HG03280 (cell line): ENCODE results near the gene TRIO.

Experiments used
- ATAC-seq: cut with Tn5 transposase; IDR thresholded peaks from one replicate; pipeline ENCODE4 v1.9.1; 2021; ENCODE audit warnings: mild to moderate bottlenecking, moderate library complexity; ENCODE audit not compliant: unreplicated experiment

TRIO gene

DNA sequence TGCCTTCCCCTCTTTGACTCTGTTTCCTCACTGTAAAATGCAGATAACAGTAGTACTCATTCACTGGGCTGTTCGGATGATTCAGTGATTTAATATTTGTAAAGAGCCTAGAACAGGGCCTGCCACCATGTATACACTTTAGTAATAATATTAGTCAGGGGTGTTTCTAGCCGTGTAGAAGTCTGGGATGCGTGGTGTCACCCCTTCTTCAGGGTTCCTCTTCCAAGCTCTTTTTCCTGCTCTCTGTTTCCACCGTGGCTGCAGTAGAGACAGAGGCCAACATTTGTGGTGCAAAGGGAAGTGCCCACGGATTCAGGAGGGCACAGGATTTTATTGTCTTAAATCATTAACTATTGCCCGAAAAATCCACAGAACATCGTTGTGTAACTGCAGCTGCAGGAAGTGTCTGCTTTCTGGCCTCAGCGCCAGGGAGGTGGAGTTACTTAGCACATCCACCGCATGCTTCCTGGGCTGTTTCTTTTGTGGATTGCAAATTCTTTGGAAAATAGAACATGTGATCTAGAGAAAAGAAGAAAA is 61.7 kb downstream of the TRIO start:
- no peak for ATAC-seq

GRCh38 chr5:14206028-14206725 is 63.0 kb downstream of the TRIO start:
- no peak for ATAC-seq

- peak; percentile 25 for ATAC-seq
Observed at GRCh38 chr5:14207428-14207827, 64.3 kb downstream of the TRIO start.

GRCh38 chr5:14208071-14209021 is 65.2 kb downstream of the TRIO start:
- peak; percentile 59 for ATAC-seq

DNA sequence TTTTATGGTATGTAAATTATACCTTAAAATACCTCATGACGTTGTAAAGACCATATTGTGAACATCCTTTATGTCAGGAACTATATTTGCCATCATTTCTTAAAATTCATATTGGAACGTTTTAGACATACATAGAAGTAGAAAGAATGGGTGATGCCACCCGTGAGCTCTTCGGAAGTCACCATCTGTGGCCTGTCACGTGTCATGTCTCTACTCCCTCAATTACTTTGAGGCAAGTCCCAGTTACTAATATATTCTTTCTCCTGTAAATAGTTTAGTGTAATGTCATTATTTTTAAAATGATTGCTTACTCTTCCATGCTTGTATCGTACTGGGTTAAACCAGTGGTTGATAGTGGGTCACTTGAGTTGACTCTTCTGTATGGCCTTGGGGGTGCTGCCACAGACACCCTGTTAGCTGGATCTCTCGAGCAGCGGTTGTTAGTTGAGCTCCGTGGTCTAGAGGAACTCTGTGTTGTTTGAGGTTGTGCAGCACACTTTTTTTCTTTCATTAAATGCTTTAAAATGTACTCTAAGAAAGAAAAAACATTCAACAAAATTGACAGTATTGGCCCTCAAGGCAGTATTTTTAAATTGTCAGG is 66.2 kb downstream of the TRIO start:
- ATAC-seq = no peak

DNA sequence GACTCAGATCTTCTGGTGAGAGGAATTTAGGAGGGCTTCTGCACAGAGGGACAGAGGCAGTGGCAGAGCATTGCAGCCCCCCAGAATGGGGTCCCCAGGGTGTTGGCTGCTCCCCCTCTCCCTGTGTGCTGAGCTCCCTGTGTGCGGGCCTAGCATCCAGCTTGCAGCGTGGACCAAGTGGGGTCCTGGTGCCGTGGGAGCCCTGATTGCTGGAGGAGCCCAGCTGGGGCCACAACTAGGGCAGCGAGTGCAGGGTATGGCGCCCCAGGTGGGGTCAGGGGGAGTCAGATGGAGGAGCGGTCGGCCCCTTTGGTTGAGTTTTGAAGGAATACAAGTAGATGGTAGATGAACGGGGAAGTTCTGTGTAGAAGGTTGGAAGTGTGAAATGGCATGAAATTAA is 66.7 kb downstream of the TRIO start:
- ATAC-seq = no peak

DNA sequence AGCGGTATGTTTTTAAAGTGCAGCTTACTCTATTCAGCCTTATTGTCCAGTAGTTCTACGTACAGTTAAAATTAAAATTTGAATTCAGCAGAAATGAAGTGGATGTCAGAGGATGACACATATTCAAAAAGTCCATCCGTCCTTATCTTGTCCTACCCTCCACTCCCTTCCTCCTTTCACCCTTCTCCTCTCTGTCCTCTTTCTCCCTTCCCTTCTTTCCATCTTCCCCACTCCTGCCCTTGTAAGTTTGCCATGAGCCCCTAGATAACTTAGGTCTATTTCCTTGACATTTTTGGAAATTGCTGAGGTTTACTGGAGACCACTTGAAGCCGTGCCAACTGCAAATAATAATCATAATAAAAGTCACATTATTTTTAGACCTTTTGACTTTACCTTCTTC is 67.6 kb downstream of the TRIO start:
- ATAC-seq = no peak

DNA sequence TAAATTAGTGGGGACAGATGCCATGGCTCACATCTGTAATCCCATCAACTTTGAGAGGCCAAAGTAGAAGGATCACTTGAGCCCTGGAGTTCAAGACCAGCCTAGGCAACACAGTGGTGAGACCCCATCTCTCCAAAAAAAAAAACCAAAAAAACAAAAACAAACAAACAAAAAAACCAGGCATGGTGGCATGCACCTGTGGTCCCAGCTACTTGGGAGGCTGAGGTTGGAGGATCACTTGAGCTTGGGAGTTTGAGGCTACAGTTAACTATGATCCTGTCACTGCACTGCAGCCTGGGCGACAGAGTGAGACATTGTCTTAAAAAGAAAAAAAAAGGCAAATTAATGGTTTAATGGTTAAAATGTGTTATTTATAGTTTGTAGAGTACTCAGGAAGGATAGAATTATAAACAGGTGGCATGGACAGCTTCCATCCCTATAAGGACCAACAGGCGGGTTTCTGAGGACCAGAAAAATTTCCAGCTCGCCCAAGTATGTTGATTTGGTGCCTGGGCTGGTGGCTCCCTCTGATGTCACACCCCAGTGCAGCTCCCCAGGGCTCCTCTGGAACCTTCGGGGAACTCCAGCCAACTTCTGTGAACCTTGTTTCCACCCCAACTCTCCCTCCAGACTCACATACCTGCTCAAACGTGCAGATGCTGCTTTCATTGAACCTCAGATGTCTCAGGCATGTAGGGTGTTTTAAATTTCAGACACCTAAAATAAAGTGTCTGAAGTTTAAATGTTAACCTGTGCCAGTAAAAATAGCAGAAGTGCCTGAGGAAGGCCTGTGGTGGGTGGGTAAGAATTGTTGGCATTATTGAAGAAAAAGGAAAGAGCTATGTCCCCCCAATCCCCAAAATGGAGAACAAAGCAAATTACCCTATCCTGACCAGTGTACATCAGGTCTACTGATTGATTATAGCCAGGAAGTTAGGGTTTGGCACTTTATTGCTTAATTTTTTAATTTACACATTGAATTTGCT is 69.0 kb downstream of the TRIO start:
- ATAC-seq = no peak

GRCh38 chr5:14212838-14213237 is 69.7 kb downstream of the TRIO start:
- ATAC-seq = peak; percentile 33

DNA sequence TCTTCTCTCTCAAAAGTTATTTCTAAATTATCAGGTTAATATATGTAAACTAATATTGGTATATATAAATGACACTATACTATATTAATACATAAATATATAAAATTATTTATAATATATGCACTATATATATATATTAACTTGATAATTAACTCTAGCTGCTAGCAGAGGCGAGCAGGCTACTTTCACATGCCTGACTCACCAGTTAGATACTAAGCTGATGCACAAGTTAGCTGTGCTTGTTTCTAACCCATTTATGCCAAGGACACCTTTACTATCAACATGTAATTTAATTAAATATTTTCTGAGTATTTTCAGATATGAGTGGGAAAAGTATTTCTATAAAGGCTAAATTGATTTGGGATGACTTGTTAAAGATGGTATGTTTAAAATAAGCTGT is 70.1 kb downstream of the TRIO start:
- ATAC-seq = no peak

DNA sequence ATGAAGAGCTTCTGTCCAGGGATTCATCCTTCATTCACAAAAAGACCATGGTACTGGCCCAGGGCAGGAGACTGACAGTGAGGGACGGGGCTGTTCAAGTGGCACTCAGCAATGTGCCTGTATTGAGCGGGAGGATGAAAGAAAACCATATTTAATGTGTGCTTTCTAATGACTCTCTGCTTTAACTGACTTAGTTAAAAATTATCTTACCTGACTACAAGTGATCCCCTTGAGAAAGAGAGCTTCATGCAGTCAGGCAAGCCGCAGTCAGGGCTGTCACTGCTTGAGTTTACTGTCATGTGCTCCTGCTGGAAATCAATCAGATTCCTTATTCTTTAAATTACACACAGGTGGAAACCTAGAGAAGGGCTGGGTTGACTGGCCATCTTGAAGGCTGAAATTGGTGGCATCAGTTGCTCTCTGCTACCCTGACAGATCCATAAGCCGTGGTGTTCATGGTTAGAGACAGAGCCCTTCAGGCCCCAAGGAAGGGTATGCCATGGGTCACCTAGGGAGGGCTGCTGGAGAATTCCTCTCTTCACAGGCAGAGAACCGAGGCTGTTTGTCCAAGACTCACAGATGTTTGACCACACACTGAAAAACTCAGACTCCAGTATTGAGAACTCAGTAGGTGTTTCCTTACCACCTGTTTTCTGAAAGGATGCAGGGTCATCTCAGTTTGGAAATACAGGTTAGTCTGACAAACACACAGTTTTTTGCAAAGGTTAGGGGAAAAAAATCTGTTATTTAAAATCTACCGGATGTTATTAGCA is 70.9 kb downstream of the TRIO start:
- ATAC-seq = peak; percentile 30

DNA sequence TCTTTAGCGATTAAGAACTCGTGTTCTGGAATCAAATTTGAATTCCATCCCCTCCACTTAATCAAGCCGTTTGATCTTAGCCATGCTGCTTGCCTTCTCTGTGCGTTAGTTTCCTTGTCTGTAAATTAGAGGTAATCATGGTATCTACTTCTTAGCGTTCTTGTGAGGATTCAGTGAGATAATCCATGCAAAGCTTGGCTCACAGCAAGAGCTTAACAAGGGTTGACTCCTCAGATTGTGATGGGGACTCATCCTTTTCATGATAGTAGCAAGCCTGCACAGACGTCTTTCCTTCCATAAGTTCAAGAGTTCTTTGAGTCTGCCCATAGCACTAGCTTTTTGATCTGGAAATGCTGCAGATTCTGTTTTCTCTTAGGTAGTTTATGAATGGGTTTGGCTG is 72.8 kb downstream of the TRIO start:
- ATAC-seq = no peak

DNA sequence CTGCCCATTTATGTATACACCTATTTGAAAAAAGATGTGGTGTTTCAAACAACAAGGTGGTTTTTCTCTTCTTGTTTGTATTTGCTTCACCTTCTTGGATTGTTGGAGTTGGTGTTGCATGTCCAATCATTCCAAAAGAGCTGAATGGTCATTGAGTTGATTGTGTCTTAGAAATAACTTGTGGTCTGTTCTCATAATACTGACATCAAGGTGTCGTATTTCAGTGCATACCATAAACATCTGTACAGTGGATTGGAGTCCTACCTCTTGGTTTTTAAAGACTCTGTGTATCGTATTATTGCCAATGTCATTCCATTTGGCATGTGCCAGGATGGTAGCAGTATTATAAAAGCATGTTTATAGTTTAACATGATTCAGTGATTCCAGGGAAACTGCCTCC is 73.2 kb downstream of the TRIO start:
- ATAC-seq = no peak

DNA sequence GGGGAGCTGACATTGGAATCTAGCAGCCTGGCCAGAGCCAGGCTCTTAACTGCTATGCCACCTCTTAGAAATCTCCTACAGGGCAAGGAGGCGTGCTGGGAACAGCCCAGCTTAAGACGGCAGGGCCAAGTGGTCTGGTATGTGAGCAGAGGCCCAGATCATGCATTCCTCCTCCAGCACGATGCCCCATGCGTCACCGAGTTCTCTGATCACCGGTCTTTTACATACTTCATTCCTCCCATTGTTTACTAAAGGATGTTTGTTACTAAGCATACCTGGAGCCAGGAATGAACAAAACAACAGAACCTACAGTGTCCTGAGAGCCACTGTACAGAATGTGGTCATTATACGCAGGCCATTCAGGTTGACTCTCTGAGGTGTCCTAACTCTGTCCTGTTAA is 73.8 kb downstream of the TRIO start:
- no peak for ATAC-seq

DNA sequence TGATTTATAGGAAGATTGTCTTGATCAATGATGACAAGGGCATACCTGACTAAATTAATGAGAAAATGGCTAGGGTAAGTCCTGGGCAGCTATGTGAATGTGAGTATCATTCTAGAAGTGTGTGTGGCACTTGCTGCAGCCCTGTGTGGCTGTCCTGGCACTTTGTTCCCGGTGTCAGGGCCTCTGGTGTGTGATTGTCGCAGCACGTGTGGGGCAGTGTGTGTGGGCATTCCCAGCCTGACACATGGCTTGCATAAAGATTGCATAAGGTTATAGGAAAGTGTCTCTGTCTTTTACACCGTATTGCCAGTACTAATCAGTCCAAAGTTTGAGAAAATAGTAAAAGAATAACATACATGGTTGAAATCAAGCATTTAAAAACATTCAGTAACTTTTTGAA is 74.4 kb downstream of the TRIO start:
- no peak for ATAC-seq

GRCh38 chr5:14218011-14218410 is 74.9 kb downstream of the TRIO start:
- no peak for ATAC-seq

- ATAC-seq = no peak
Observed at GRCh38 chr5:14218480-14218879, 75.3 kb downstream of the TRIO start.

GRCh38 chr5:14218897-14219573 is 75.9 kb downstream of the TRIO start:
- ATAC-seq = no peak
